ENCODE measurements around the gene AGPAT1.
"Not testable (repeated sequence)": the region's sequence is repeated elsewhere in the genome, so short reads cannot be mapped to it uniquely, and the experiment has no call there.

AGPAT1 gene

DNA sequence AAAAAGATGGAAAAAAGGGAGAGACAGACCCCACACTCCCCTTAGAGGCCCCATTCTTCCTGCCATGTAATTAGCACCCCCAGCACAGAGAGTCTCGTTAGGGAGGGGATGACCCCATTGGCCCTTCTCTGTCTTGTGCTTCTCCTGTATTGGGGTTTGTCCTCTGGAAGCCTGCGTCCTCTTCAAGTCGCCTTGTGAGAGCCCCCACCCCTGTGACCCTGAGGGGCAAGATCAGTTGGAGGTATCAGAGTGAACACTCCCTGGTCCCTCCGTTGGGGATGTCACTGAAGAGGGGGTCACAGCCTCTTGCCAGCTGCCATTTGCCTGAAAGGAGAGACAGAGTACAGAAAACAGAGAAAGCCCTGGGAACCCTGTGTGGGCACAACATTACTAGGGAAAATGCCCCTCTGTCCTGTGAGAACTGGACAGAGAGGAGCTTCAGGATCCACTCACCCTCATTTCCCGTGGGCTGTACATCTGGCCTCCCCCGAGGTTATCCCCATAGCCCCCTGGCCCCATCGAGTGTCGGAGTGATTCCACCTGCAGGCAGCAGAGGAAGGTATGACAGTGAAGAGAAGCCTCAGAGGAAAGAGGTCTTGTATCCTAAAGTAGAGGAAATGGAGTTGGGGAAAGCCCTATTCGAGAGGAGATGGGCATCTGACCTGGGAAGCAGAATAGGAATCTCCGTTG, 10.4 kb upstream of the AGPAT1 start:
- not testable (repeated sequence) for DNase-seq (ENCODE audit: low spot score)

DNA sequence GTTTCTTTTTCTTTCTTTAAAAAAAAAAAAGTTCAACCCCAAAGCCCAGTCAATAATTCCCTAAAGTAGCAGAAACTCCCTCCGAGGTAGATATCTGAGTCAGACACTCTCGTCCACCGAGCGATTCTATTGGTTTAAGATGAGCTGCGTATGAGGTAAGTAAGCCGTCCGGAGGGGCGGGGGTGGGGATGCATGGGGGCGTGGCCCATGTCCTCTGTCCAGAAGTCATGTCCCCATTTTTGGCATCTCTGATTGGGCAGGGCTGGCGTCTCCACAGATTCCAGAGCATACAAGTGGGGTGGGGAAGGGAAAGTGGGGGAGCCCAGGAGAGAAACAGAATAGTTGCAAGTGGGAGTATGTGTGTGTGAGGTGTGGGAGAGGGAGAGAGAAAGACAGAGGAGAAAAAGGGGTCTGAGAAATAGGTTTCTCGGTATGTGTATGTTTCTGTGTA, 9.8 kb upstream of the AGPAT1 start:
- DNase-seq (ENCODE audit: low spot score) = peak; percentile 67

DNA sequence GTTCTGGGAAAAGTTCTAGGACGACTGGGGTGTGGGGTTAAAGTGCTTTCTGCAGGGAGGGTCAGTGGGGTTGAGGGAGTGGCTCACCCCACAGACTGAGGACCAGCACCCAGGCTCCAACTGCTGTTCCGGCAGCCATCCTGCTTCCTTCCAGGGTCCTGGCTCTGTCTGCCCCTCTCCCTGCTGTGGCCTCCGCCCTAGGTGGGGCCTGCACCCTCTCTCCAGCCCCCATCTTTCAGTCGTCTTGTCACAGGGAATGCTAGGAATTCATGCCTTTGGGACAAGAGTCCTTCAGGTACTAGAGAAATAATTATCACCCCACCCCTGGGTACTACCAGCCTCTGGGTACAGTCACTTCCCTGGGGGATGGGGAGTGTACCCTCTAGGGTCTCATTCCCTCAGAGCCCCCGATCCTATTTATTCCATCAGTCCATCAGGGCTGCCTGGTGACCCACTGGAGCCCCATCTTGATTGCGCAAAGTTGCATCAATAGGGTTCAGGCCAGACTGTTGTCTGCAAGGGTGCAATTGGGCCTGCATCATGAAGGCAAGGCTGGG, 8.3 kb upstream of the AGPAT1 start, which contains the start of gene AGER:
AGER (minus strand) TSS at position 170 of the 557 bp plus-strand sequence; CDS start at position 139, 31 bp downstream.
- DNase-seq (ENCODE audit: low spot score) = no peak

DNA sequence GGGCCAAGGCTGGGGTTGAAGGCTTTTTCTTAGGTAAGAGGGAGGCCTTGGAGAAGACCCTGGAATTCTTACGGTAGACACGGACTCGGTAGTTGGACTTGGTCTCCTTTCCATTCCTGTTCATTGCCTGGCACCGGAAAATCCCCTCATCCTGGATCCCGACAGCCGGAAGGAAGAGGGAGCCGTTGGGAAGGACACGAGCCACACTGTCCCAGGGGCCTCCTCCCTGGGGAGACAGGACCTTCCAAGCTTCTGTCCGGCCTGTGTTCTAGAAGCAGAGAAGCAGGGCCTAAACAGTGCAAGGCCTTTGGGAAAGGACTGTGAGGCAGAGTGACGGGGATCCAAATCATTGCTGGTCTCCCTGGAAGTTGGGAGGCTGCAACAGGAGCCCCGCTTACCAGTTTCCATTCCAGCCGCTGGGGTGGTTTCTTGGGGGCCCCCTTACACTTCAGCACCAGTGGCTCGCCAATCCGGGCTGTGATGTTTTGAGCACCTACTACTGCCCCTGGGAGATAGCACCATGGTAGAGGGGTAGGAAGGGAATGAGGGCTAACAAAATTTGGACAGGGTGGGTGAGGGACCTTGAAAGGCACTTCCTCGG, 7.7 kb upstream of the AGPAT1 start:
- no peak for DNase-seq (ENCODE audit: low spot score)

DNA sequence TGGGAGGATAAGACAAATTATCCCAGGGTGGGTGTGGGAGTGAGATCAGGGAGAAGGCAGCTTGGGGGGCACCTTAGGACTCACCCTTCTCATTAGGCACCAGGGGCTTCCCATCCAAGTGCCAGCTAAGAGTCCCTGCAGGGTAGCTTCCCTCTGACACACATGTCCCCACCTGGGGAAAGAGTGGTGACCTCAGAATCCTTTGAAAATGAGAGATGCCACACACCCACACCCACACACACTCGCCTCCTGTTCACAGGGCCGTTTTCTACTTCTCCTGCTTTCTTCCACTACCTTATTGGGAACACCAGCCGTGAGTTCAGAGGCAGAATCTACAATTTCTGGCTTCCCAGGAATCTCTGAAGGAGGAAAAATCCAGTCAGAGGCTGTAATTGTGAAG, 7.1 kb upstream of the AGPAT1 start:
- no peak for DNase-seq (ENCODE audit: low spot score)

DNA sequence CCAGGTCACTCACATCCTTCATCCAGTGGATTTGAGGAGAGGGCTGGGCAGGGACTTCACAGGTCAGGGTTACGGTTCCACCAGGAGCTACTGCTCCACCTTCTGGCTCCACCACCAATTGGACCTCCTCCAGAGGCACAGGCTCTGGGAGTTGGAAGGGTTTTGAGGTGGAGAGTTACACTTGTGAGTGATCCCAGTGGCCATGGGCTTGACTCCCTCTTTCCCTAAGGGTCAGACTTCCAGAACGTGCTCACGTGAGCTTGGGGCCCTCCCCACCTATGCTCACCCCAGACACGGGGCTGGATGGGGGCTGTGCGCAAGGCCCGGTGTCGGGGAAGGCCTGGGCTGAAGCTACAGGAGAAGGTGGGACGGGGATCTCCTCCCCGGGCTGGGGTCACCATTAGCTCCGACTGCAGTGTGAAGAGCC, 6.7 kb upstream of the AGPAT1 start:
- no peak for DNase-seq (ENCODE audit: low spot score)

DNA sequence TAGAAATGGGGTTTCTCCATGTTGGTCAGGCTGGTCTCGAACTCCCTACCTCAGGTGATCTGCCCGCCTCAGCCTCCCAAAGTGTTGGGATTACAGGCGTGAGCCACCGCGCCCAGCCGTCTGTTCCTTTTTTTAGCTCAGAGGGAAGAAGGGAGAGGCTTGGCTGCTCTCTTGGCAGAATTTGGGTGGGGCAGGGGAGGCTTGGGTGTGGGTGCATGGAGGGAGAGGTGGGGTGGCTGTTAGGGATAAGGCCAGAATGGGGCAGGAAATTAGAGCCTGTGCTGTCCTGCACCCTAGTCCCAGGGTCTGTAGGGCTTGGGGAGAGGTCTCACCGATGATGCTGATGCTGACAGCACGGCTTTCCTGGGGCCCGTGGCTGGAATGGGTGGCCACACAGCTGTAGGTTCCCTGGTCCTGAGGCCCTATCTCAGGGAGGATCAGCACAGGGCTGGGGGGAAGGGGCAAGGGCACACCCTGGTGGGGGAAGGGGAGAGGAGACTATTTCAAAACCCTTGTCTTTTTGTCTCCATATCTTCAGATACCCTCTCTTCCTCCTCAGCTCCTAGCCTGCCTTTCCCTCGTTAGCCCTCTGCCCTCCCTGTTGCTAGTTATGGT, 6.1 kb upstream of the AGPAT1 start:
- no peak for DNase-seq (ENCODE audit: low spot score)

DNA sequence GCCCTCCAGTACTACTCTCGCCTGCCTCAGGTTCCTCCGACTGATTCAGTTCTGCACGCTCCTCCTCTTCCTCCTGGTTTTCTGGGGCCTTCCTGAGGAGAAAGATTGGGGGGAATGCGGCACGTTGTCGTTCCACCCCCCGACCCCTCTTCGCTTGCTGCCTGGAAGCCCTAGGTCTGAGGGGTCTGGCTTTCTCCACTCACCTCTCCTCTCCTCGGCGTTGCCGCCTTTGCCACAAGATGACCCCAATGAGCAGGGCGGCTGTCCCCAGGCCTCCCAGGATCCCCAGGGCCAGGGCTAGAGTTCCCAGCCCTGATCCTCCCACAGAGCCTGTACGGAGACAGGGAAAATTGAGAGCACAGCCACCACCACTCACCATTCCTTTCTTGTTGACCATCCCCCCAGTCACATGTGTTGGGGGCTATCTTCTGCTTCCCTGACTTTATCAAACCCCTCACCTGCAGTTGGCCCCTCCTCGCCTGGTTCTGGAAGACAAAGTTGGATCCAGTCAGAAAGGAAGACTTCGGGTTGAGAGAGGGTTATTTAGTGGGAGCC, 5.3 kb upstream of the AGPAT1 start:
- DNase-seq (ENCODE audit: low spot score) = no peak

DNA sequence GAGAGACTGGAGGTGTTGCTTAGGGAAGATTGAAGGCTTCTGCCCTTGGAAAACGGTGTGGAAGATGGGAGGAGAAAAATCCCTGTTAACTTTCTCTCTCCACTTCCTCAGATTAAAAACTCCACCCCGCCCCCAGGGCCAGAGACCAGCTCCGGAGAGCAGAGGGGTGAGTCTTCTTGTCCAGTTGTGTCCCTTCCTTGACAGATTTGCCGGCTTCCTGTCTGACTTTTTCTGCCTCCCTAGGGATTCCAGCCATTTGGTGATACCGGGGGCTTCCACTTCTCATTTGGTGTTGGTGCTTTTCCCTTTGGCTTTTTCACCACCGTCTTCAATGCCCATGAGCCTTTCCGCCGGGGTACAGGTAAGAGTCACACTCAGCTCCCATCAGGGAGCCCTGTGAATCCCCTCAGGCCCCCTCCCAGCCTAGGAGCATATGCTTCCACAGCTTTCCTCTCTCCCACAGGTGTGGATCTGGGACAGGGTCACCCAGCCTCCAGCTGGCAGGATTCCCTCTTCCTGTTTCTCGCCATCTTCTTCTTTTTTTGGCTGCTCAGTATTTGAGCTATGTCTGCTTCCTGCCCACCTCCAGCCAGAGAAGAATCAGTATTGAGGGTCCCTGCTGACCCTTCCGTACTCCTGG, 4.0 kb upstream of the AGPAT1 start:
- no peak for DNase-seq (ENCODE audit: low spot score)

DNA sequence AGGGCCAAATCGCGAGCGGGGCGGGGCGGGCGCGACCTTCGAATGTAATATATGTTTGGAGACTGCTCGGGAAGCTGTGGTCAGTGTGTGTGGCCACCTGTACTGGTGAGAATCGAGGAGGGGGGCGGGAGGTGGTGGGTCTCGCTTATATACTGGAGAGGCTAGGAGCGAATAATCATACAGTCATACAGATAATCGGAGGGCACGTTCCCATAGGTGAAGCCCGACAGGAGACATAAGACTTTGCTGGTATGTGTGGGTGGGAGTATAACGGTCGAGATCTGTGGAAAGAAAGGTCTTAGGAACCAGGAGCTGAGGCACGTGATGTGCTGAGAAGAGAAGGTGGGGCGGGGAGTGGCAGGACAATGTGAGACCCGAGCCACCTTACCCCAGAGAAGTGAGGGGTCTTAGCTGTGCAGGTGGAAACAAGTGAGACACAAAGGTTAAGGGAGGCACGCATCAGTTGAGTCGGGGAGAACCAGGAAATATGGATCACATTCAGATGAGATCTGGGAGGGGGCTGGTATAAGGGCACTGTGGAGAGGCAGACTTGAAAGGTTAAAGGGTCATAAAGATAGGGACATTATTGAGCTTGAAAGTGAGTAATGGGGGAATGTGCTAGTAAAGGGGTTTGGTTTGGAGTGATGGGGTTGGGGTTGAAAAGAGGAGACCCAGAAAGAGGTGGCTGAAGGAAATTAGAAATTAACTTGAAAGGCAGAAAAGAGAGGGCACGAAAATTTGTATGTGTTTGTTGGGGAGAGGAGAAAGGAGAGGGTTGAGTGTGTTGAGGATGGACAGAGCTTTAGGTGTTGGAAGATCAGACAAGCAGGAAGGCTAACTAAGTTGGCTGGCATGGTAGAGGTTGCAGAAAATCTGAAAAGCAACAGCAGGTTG, 2.9 kb upstream of the AGPAT1 start:
- no peak for DNase-seq (ENCODE audit: low spot score)

DNA sequence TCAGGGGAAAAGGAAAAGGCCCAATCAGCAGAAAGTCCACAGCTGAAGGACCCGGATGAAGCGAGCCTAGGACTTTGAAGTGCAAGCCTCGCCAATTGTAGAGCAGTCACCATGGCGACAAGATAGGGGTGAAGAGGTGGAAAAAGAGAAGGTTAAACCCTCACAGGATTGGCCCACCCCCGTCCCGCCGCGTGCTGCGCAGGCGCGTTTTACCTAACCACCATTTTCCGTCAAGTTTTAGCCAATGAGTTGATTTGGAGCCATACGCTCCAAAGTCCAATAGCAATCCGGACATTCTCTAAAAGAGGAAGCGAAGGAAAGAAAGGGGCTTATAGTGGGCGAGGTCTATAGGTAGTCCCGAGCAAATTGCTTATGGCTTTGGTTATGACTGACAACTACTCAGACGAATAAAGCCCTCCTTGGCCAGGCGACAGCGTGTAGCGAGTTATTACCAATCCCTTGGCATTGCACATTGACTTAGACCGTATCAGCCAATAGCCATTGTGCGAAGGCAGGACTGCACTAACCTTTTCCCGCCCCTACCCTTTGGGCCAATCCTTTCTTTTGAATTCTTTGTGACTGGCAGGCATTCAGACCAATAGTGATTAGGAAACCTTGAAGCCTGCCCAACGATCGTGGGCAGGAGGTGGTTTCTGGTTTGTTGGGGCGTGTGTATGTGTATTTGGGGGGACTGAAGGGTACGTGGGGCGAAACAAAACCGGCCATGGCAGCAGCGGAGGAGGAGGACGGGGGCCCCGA, 2.1 kb upstream of the AGPAT1 start, which contains the start of gene RNF5:
RNF5 (plus strand) TSS at position 618 of the 759 bp plus-strand sequence; CDS start at position 725, 107 bp downstream.
- peak; percentile 99 for DNase-seq (ENCODE audit: low spot score)

DNA sequence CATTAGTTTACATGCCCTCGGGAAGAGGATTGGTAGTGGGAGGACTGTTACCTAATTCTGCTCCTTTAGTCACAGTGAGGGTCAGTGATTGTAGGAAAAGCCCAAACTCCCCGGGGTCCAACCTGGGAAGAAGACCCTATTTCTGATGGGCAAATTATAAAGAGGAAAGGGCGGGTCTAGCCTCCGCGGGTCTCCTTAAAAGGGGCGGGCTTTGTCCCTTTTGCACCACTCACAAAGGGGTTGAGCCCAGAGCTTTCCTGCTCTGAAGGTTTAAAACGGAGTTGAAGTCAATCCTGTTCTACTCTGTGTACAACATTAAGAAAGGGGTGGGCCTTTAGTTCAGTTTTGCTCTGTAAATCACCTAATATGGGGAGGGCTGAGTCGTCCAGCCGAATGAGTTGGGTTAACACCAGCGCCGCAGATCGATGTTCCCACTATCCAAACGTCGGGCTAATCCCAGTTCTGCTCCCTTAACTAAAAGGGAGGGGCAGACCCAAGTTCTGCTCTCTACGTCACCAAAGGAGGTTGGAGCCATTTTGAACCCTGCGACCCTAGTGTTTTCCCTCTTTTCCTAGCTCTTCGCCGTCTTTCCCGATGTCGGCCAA, 1.4 kb upstream of the AGPAT1 start:
- peak; percentile 53 for DNase-seq (ENCODE audit: low spot score)

DNA sequence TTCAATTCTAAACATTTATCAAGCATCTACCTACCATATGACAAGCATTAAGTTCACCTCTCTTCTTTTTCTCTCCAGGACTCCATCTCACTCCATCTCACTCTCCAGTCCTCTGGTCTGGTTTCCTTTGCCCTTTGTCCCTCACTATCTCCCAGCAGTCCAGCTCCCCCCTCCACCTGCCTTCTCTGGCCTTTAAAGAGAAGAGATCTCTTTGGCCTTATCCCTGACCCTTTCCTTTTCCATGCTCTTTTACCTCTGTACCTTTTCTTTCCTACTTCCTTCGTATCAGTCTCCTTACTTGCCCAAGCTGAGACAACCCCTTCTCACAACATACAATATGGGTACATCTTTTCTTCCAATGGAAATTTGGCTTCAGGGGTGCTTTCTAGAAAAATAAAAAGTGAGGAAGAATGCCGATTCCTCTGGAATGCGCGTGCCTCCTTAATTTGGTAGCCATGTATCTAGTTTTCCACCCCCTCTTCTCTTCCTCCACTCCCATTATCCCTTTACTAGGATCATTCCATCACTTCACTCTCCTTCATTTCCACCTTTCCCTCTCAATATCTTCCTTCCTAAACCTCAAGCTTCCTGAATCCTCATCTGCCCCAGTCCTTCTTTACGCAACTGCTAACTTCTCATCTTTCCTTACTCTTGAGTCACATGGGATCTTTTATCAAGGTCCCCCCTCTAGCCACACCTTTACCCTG, 745 bp upstream of the AGPAT1 start:
- DNase-seq (ENCODE audit: low spot score) = no peak

DNA sequence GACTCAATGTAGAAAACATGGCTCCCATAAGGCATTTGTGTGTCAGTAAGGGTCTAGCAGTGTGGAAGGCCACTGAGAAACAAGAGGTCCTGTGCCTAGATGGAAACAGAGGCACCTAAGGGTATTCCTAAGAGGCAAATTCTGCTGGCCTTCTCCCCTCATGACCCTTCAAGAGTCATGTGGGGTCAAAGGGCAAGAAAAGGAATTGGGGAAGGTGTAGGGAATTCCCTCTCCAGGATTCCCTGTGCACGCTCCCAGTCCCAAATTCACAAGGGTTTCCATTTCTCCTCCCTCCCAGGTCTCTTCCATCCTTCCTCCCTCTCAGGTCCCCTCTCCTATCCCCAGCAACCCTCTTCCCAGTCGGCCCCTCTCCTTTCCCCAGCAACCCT, 568 bp downstream of the AGPAT1 start:
- DNase-seq (ENCODE audit: low spot score) = no peak

DNA sequence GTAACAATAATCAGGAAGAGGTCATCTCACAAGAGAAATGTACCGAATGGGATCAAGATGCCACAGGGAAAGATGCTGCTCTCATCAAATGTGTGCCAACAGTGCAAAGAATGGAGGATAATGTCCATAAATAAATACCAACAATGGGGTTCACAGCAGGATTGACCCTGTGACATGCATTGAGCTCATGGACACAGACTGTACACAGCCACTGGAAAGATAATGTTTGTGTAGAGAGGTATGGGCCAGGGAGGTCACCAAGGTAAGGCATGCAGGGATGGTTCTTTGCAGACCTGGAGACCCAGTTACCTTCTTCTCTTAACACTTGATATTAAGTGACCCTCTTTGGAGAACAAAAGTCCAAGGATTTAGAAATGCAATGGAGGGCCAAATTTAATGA, 1.5 kb downstream of the AGPAT1 start:
- DNase-seq (ENCODE audit: low spot score) = no peak

DNA sequence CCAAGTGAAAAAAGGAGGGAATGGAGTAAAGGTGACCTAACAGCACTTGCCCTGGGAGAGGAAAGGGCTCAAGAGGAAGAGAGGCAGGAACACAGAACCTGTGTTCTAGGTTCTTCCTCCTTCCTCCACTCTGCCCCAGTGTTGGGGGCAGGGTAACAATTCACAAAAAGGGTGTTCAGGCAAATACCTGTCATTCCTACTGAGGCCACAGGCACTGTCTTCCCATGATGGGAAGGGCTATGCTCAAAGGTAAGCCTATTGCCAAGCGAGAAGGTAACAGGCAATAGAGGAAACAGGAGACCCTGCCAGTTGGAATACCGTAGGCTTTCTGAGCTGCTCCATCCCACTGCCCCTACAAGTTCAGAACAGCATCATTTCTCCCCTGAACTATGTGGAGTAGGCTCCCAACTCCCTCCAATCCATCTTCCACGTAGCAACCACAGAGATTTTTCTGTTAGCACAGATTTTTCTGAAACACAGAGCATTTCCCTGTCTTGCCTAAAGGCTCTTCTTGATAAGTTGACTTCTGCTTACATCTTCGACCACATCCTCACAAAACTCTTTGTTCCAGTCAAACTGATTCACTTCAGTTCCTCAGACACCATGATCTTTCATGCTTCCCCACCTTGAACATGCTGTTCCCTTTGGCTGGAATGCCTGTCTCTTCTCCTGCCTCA, 2.7 kb downstream of the AGPAT1 start:
- no peak for DNase-seq (ENCODE audit: low spot score)

DNA sequence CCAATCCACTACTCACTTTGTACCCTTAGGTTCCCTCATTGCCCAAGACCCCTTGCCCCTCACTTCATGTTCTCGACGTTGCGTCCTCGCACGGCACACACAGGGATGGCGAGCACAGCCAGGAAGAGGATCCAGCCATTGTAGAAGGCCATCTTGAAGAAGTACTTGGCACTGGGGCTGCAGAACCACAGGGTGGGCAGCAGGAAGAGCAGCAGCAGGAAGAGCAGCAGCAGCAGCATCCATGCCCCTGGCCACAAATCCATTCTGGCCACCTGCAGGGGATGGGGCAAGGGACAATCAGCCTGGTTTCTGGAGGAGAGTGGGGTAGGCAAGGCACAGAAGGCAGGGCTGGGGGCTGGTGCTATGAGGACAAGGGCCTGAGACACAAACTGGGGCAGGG, 4.7 kb downstream of the AGPAT1 start:
- DNase-seq (ENCODE audit: low spot score) = no peak

DNA sequence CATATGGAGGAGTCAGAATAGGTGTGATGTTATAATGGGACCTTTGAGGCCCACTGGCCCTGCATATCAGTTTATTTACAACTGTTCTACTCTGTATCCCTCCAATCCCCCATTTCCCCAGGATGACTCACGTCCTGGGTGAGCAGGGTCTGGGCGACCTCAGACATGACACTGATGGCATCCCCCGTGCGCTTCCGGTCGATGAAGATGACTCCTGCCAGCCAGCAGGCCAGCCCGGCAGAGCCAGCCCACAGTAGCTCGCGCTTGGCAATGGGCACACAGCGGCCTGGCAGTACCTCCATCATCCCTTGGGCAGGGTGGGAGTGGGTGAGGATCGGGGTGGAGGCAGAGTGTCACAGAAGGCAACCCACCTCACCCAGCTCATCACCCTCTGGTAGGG, 5.6 kb downstream of the AGPAT1 start:
- no peak for DNase-seq (ENCODE audit: low spot score)
